ENCODE data around the gene IFI27L2.

Gene IFI27L2

DNA sequence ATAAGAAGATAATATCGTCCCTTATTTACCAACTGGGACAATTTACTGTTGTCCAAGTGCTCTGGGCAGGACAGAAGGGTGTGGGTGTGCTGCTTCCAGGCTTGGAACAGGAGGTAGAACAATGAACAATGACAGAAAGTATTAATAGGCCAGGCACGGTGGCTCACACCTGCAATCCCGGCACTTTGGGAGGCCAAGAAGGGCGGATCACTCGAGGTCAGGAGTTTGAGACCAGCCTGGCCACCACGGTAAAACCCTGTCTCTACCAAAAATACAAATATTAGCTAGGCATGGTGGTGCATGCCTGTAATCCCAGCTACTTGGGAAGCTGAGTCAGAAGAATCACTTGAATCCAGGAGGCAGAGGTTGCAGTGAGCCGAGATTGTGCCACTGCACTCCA lies 16.3 kb downstream of the IFI27L2 start:
- no peak for DNase-seq
- H3K9me3 ChIP-seq (ENCODE audit: severe bottlenecking), result no peaks in the 10 kb centered on the region
- H3K4me3 ChIP-seq (ENCODE audit: low read depth, low read length), result no peak overlapping the region
- no peak overlapping the region for H3K27ac ChIP-seq
- TF ChIP-seq, protein P1, sequence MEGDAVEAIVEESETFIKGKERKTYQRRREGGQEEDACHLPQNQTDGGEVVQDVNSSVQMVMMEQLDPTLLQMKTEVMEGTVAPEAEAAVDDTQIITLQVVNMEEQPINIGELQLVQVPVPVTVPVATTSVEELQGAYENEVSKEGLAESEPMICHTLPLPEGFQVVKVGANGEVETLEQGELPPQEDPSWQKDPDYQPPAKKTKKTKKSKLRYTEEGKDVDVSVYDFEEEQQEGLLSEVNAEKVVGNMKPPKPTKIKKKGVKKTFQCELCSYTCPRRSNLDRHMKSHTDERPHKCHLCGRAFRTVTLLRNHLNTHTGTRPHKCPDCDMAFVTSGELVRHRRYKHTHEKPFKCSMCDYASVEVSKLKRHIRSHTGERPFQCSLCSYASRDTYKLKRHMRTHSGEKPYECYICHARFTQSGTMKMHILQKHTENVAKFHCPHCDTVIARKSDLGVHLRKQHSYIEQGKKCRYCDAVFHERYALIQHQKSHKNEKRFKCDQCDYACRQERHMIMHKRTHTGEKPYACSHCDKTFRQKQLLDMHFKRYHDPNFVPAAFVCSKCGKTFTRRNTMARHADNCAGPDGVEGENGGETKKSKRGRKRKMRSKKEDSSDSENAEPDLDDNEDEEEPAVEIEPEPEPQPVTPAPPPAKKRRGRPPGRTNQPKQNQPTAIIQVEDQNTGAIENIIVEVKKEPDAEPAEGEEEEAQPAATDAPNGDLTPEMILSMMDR (IDR thresholded peaks at IDR 0.05; ENCODE audit: low read depth, low read length), result no peak
- H3K27me3 ChIP-seq (ENCODE audit: insufficient read depth, low read depth, severe bottlenecking), result no peaks in the 10 kb centered on the region
- no peaks in the 10 kb centered on the region for H3K36me3 ChIP-seq

DNA sequence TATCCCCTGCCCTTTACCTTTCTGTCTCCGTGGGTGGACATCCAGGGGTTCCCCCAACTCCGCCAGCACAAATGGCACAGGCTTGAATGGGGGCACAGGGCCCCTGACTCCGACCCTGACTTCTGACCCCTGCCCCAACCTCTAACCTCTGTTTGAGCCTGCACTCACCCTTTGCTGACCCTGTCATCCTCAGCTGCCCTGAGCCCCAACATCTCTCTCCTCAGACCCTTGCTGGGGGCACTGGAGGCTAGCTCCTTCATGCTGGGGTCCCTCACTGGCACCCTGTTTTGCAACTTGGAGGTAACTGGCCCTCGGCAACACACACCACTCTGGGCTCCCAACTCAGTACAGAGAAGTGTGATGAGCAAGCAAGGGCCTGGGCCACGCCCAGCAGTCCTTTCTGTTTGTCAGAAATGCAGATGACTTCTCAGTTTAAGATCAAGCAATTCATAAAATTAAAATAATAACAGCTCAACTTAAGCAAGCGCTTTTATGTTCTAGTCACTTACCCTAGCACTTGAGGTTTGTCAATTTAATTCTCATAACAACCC lies 16.8 kb downstream of the IFI27L2 start:
- H3K27me3 ChIP-seq (ENCODE audit: insufficient read depth, low read depth, severe bottlenecking), result no peaks in the 10 kb centered on the region
- no peak overlapping the region for H3K27ac ChIP-seq
- no peak overlapping the region for H3K4me3 ChIP-seq (ENCODE audit: low read depth, low read length)
- no peaks in the 10 kb centered on the region for H3K9me3 ChIP-seq (ENCODE audit: severe bottlenecking)
- DNase-seq, result no peak
- no peaks in the 10 kb centered on the region for H3K36me3 ChIP-seq
- TF ChIP-seq, protein P1 (IDR thresholded peaks at IDR 0.05; ENCODE audit: low read depth, low read length), result no peak

DNA sequence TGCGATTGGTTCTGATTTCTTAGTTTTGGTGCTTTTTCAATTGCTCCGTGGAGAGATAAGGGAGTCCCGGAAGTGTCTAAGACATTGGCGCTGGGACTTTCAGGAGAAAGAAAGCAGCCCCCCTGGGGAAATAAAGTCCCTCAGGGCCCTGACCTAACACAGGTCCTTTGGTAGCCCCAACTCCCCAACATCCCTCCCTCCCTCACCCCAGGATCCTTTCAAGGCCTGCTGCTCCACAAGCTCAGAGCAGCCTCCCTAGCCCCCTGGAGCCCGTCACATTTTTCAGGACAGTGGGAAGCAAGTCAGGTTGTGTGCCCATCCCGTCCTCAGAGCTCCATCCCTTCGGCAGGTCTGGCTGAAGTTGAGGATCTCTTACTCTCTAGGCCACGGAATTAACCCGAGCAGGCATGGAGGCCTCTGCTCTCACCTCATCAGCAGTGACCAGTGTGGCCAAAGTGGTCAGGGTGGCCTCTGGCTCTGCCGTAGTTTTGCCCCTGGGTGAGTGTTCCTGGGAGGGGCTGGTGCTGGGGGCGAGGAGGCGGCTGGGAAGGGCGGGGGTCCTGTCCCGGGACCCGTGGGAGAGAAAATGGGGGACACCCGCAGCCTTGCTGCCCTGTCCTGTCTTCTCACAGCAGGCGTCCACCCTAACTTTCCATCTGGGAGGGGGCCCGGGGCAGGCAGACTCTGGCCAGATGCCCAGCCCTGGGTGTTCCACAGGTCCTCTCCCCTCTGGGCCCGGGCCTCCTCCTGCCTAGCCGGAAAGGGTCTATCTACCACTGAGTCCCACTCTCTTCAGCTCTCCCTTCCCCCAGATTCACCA lies 17.9 kb downstream of the IFI27L2 start:
- Histone ChIP-seq H3K27me3 (ENCODE audit: insufficient read depth, low read depth, severe bottlenecking) (no peaks in the 10 kb centered on the region), H3K36me3 (no peaks in the 10 kb centered on the region), H3K9me3 (ENCODE audit: severe bottlenecking) (no peaks in the 10 kb centered on the region), H3K27ac (no peak overlapping the region), H3K4me3 (ENCODE audit: low read depth, low read length) (no peak overlapping the region)
- TF ChIP-seq, protein P1 (IDR thresholded peaks at IDR 0.05; ENCODE audit: low read depth, low read length), result no peak
- DNase-seq, result no peak

DNA sequence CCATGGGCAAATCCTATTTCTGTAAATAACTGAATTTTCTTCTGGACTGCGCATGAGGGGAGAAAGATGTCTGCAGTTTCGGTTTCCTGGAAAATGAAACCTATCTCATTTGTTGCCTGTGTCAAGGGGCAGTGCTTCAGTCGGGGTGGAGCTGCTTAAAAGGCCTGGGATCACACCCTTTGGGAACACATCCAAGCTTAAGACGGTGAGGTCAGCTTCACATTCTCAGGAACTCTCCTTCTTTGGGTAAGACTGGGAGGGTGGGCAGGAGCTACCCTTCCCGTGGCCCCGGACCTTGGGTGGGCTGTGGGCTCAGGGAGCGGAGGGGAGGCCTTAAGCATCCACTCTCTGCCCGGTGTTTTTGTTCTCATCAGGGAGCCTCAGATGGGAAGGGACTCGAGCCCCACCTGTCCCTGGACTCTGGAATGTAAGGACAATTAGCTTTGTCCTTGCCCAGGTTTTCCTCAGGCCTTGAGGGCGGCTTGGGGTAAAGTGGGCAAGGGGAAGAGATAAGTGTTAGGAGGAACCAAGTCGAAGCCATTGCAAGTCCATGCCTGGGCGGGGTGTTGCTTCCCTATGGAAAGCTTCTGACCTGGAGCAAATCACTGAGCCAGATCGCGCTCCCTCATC lies 18.7 kb downstream of the IFI27L2 start, which contains the start of gene IFI27:
Gene IFI27, plus strand, starts transcription at position 185 of the 630 bp plus-strand sequence.
- H3K4me3 ChIP-seq (ENCODE audit: low read depth, low read length), result no peak within 1 kb of the TSS
- H3K27ac ChIP-seq, result no peak within 1 kb of the TSS
- H3K27me3 ChIP-seq (ENCODE audit: insufficient read depth, low read depth, severe bottlenecking), result no peaks in the 10 kb centered on the region
- TF ChIP-seq, protein P1 (IDR thresholded peaks at IDR 0.05; ENCODE audit: low read depth, low read length), result no peak
- no peak for DNase-seq
- no peaks in the 10 kb centered on the region for H3K9me3 ChIP-seq (ENCODE audit: severe bottlenecking)
- no peaks in the 10 kb centered on the region for H3K36me3 ChIP-seq

DNA sequence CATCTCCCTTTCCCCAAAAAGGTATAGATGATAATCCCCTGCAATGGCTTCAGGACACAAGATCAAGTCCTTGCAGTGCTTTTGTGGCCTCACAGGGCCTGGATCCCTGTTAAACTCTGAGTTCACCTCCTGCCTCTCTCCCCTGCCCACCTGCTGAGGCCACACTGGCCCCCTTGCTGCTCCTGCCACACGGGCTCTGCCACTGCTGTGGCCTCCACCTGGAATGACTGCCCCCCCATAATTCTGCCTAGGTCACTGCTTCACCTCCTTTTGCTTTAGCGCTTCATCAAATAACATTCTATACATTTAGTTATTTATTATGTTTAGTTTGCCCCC lies 19.5 kb downstream of the IFI27L2 start:
- no peak overlapping the region for H3K4me3 ChIP-seq (ENCODE audit: low read depth, low read length)
- no peak for DNase-seq
- no peaks in the 10 kb centered on the region for H3K9me3 ChIP-seq (ENCODE audit: severe bottlenecking)
- H3K36me3 ChIP-seq, result no peaks in the 10 kb centered on the region
- TF ChIP-seq, protein P1 (IDR thresholded peaks at IDR 0.05; ENCODE audit: low read depth, low read length), result no peak
- no peak overlapping the region for H3K27ac ChIP-seq
- no peaks in the 10 kb centered on the region for H3K27me3 ChIP-seq (ENCODE audit: insufficient read depth, low read depth, severe bottlenecking)
